AG04449 (cell line): ENCODE measurements around the gene FAM168A.

ENCODE experiments used
- CTCF ChIA-PET: fragments of 350-600 bp; formaldehyde crosslinking; extraction: SDS; loops from one replicate; lab custom pipeline; 2021; ENCODE audit warnings: antibody characterized with exemption; lab: Yijun Ruan, JAX
- POLR2A ChIA-PET: fragments of 400-600, 350-600 bp; formaldehyde crosslinking; extraction: SDS; loops from one replicate; lab custom pipeline; 2020; ENCODE audit warnings: antibody characterized with exemption, inconsistent platforms; lab: Yijun Ruan, JAX
- DNase-seq: peaks from one replicate; pipeline ENCODE4 v3.0.0-alpha.2; 2010; ENCODE audit warnings: low read depth, low spot score
- H3K4me3 ChIP-seq: 2 replicates; pipeline ENCODE4 v1.5.1; 2011; ENCODE audit warnings: low read depth, mild to moderate bottlenecking, control low read depth, low read length
- TF ChIP-seq, protein P1 (sequence below): IDR thresholded peaks from one replicate; pipeline ENCODE4 v1.5.1; 2011; ENCODE audit warnings: mild to moderate bottlenecking, moderate library complexity, low read length, control low read depth, inconsistent platforms; ENCODE audit not compliant: insufficient read depth; ENCODE audit errors: missing control alignments

The FAM168A gene

GRCh38 chr11:73389134-73389525, 208.8 kb downstream of the FAM168A start:
- no peak for DNase-seq
- H3K4me3 ChIP-seq: no peak overlapping the region
- POLR2A ChIA-PET: no interaction called here
- TF ChIP-seq, protein P1, sequence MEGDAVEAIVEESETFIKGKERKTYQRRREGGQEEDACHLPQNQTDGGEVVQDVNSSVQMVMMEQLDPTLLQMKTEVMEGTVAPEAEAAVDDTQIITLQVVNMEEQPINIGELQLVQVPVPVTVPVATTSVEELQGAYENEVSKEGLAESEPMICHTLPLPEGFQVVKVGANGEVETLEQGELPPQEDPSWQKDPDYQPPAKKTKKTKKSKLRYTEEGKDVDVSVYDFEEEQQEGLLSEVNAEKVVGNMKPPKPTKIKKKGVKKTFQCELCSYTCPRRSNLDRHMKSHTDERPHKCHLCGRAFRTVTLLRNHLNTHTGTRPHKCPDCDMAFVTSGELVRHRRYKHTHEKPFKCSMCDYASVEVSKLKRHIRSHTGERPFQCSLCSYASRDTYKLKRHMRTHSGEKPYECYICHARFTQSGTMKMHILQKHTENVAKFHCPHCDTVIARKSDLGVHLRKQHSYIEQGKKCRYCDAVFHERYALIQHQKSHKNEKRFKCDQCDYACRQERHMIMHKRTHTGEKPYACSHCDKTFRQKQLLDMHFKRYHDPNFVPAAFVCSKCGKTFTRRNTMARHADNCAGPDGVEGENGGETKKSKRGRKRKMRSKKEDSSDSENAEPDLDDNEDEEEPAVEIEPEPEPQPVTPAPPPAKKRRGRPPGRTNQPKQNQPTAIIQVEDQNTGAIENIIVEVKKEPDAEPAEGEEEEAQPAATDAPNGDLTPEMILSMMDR: no peak
- CTCF ChIA-PET: interaction anchor here (1.2 to 8.2 kb wide), 8 partner anchors 10 to 272 kb away, joined by 3 to 79 read pairs (median 8); partner anchors contain the start of gene RELT

- no peak overlapping the region for H3K4me3 ChIP-seq
- ChIA-PET POLR2A (no interaction called here), CTCF (interaction anchor here (0.7 to 8.2 kb wide), 11 partner anchors 8 to 273 kb away, joined by 3 to 79 read pairs (median 7); partner anchors contain the start of gene RELT)
- TF ChIP-seq, protein P1: no peak
- DNase-seq: no peak
Measured at GRCh38 chr11:73388265-73389133, 209.4 kb downstream of the FAM168A start.

- CTCF ChIA-PET: interaction anchor here (0.7 to 8.2 kb wide), 9 partner anchors 8 to 274 kb away, joined by 3 to 79 read pairs (median 5); partner anchors contain the start of gene RELT
- no peak overlapping the region for H3K4me3 ChIP-seq
- no peak for DNase-seq
- TF ChIP-seq, protein P1: no peak
- POLR2A ChIA-PET: no interaction called here
Measured at GRCh38 chr11:73387594-73388264, 210.2 kb downstream of the FAM168A start.

GRCh38 chr11:73386546-73386945, 211.4 kb downstream of the FAM168A start:
- no peak for DNase-seq
- H3K4me3 ChIP-seq: no peak overlapping the region
- POLR2A ChIA-PET: no interaction called here
- CTCF ChIA-PET: interaction anchor here (0.9 to 6.9 kb wide), 5 partner anchors 10 to 80 kb away, joined by 3 to 39 read pairs (median 6); partner anchors contain the start of gene RELT
- TF ChIP-seq, protein P1: no peak

GRCh38 chr11:73386016-73386415, 211.9 kb downstream of the FAM168A start:
- no peak for DNase-seq
- H3K4me3 ChIP-seq: no peak overlapping the region
- TF ChIP-seq, protein P1: no peak
- CTCF ChIA-PET: interaction anchor here (1.0 to 6.9 kb wide), 7 partner anchors 8 to 79 kb away, joined by 3 to 39 read pairs (median 6); no protein-coding TSS in a partner anchor
- POLR2A ChIA-PET: no interaction called here
